ENCODE data around the gene NCF2. TPM values are rescaled to one million over a fixed set of nuclear protein-coding genes. Genes with fewer than 3 reads are reported as not detected.

Gene NCF2
- total RNA-seq, 1 donor from 2014 or later, result 2.7 TPM

- H3K27ac Mint-ChIP-seq (ENCODE audit: unreplicated experiment), result no peak overlapping the region
- H3K27me3 Mint-ChIP-seq (ENCODE audit: low read depth), result no peaks in the 10 kb centered on the region
- H3K36me3 Mint-ChIP-seq (ENCODE audit: low read depth), result no peaks in the 10 kb centered on the region
- no peak for DNase-seq (ENCODE audit: low spot score)
- peaks cover 18% of the 10 kb centered on the region for H3K4me1 Mint-ChIP-seq (ENCODE audit: low read depth)
- no peaks in the 10 kb centered on the region for H3K9me3 Mint-ChIP-seq (ENCODE audit: low read depth)
- TF ChIP-seq CTCF (IDR thresholded peaks at IDR 0.05), result no peak
- H3K4me3 Mint-ChIP-seq (ENCODE audit: unreplicated experiment), result no peak overlapping the region
These were observed 8.1 kb upstream of the NCF2 start for GRCh38 chr1:183598386-183598785.

- Mint-ChIP-seq H3K27me3 (ENCODE audit: low read depth) (no peaks in the 10 kb centered on the region), H3K36me3 (ENCODE audit: low read depth) (no peaks in the 10 kb centered on the region), H3K27ac (ENCODE audit: unreplicated experiment) (no peak overlapping the region), H3K4me1 (ENCODE audit: low read depth) (peaks cover 17% of the 10 kb centered on the region), H3K4me3 (ENCODE audit: unreplicated experiment) (no peak overlapping the region), H3K9me3 (ENCODE audit: low read depth) (no peaks in the 10 kb centered on the region)
- DNase-seq (ENCODE audit: low spot score), result no peak
- TF ChIP-seq CTCF (IDR thresholded peaks at IDR 0.05), result no peak
These were observed 7.5 kb upstream of the NCF2 start for GRCh38 chr1:183597656-183598347.

GRCh38 chr1:183596500-183596899 is 6.2 kb upstream of the NCF2 start:
- Mint-ChIP-seq H3K27me3 (ENCODE audit: low read depth) (no peaks in the 10 kb centered on the region), H3K27ac (ENCODE audit: unreplicated experiment) (no peak overlapping the region), H3K4me3 (ENCODE audit: unreplicated experiment) (no peak overlapping the region), H3K9me3 (ENCODE audit: low read depth) (no peaks in the 10 kb centered on the region), H3K4me1 (ENCODE audit: low read depth) (peaks cover 17% of the 10 kb centered on the region), H3K36me3 (ENCODE audit: low read depth) (no peaks in the 10 kb centered on the region)
- no peak for DNase-seq (ENCODE audit: low spot score)
- no peak for TF ChIP-seq CTCF (IDR thresholded peaks at IDR 0.05)

DNA sequence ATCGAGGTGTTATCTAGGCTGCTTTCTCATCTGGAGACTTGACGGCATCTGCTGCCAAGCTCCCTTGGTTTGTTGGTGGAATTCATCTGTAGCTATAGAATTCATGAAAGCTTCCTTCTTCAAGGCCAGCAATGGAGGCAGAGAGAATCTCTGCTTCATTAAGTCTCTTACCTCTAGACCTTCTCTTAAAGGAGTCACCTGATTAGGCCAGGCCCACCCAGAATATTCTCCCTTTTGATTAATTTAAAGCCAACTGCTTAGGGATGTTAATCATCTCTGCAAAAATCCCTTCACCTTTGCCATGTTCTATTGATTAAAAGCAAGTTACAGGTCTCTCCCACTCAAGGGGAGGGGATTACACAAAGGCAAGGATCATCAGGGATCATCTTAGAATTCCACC is 5.3 kb upstream of the NCF2 start:
- no peak for DNase-seq (ENCODE audit: low spot score)
- Mint-ChIP-seq H3K4me1 (ENCODE audit: low read depth) (peaks cover 14% of the 10 kb centered on the region), H3K36me3 (ENCODE audit: low read depth) (no peaks in the 10 kb centered on the region), H3K27me3 (ENCODE audit: low read depth) (no peaks in the 10 kb centered on the region), H3K27ac (ENCODE audit: unreplicated experiment) (no peak overlapping the region), H3K4me3 (ENCODE audit: unreplicated experiment) (no peak overlapping the region), H3K9me3 (ENCODE audit: low read depth) (no peaks in the 10 kb centered on the region)
- TF ChIP-seq CTCF (IDR thresholded peaks at IDR 0.05), result no peak

DNA sequence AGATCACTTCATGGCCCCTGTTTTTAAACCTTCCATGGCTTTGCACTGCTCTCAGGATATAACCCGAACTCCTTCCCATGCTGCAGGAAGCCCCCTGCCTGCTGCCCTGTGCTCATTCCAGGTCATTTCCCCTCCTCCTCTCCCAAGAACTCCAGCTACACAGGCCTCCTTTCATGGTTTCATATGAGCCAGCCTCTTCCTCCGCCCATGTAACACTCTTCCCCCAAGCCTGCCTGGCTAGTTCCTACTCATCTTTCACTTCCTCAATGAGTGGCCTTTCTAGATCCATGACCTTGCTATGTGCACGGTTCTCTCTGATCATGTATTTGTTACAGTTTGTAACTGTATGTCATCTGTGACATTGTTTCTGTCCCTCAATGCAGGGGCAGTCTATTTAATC is 3.1 kb upstream of the NCF2 start:
- no peaks in the 10 kb centered on the region for H3K36me3 Mint-ChIP-seq (ENCODE audit: low read depth)
- H3K4me3 Mint-ChIP-seq (ENCODE audit: unreplicated experiment), result no peak overlapping the region
- DNase-seq (ENCODE audit: low spot score), result no peak
- H3K9me3 Mint-ChIP-seq (ENCODE audit: low read depth), result no peaks in the 10 kb centered on the region
- H3K4me1 Mint-ChIP-seq (ENCODE audit: low read depth), result peaks cover 8% of the 10 kb centered on the region
- no peak overlapping the region for H3K27ac Mint-ChIP-seq (ENCODE audit: unreplicated experiment)
- no peak for TF ChIP-seq CTCF (IDR thresholded peaks at IDR 0.05)
- H3K27me3 Mint-ChIP-seq (ENCODE audit: low read depth), result no peaks in the 10 kb centered on the region
